Peyer's patch (tissue), 4 donors: ENCODE results near the gene HNRNPH2. TPM values are rescaled to one million over a fixed set of nuclear protein-coding genes. Genes with fewer than 3 reads are reported as not detected.

Experiments used
- DNase-seq, 3 donors: peaks; one replicate each; pipeline ENCODE4 v3.0.0-alpha.2; 2017 to 2019
- H3K27ac ChIP-seq, 4 donors: fragments of 200-600 bp; sonication (generic); one replicate each; pipeline ENCODE4 v1.5.1; 2016 to 2019
- H3K27me3 ChIP-seq, 2 donors: fragments of 200-600 bp; sonication (generic); one replicate each; pipeline ENCODE4 v1.5.1; 2019
- H3K36me3 ChIP-seq, 3 donors: fragments of 200-600 bp; sonication (generic); one replicate each; pipeline ENCODE4 v1.5.1; 2016 to 2019
- H3K4me1 ChIP-seq, 4 donors: fragments of 200-600 bp; sonication (generic); one replicate each; pipeline ENCODE4 v1.5.1; 2016 to 2019
- H3K4me3 ChIP-seq, 4 donors: fragments of 200-600 bp; sonication (generic); 1 replicate in 3 of 4; 2 replicates in 1 of 4; pipeline ENCODE4 v1.5.1; 2016 to 2019; ENCODE audit warnings: mild to moderate bottlenecking in 1 of 4
- H3K9me3 ChIP-seq, 4 donors: fragments of 200-600 bp; sonication (generic); one replicate each; pipeline ENCODE4 v1.5.1; 2016 to 2019; ENCODE audit warnings: mild to moderate bottlenecking in 1 of 4
- POLR2A ChIP-seq, 2 donors: fragments of 450-650 bp; IDR thresholded peaks; one replicate each; pipeline ENCODE4 v1.5.1; 2017; ENCODE audit warnings: antibody characterized with exemption in 2 of 2, mild to moderate bottlenecking in 2 of 2, moderate library complexity in 2 of 2
- total RNA-seq, 4 donors: library from RNA; depleted of rRNA; stranded (reverse); fragments of >200 nt; gene quantifications; one replicate each; pipeline ENCODE4 v1.1.0, GENCODE V29; 2016
- TF ChIP-seq, protein P1 (sequence below), 6 experiments: fragments of 450-650 bp in 4 of 6; fragments of 200-600 bp in 2 of 6; sonication (generic) in 1 of 6; IDR thresholded peaks; one replicate each; pipeline ENCODE4 v1.5.1; 2017 to 2019; ENCODE audit warnings: antibody characterized with exemption in 6 of 6, mild to moderate bottlenecking in 3 of 6, moderate library complexity in 1 of 6

The HNRNPH2 gene
- total RNA-seq, 4 donors from 2014 or later, result 29.4 to 64.5 (median 43.1) TPM

DNA sequence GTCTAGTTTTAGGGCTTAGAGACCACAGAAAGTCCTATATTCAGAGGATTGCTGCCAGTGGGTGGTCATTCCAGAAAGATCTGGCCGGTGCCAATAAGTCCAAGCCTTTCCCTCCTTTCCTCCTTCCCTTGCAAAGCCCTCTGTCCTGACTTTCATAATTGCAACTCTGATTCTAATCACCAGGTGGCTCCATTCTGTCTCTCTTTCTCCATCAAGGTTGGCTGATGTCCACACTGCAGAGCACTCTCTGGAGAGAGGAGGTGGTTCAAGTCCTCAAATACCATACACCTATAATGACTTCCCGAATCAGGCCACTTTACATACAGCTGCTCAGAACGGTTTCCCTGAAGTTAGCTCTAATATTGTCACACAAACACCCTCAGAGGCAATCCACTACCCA is 54.9 kb downstream of the HNRNPH2 start:
- DNase-seq, result no peak
- TF ChIP-seq, protein P1, sequence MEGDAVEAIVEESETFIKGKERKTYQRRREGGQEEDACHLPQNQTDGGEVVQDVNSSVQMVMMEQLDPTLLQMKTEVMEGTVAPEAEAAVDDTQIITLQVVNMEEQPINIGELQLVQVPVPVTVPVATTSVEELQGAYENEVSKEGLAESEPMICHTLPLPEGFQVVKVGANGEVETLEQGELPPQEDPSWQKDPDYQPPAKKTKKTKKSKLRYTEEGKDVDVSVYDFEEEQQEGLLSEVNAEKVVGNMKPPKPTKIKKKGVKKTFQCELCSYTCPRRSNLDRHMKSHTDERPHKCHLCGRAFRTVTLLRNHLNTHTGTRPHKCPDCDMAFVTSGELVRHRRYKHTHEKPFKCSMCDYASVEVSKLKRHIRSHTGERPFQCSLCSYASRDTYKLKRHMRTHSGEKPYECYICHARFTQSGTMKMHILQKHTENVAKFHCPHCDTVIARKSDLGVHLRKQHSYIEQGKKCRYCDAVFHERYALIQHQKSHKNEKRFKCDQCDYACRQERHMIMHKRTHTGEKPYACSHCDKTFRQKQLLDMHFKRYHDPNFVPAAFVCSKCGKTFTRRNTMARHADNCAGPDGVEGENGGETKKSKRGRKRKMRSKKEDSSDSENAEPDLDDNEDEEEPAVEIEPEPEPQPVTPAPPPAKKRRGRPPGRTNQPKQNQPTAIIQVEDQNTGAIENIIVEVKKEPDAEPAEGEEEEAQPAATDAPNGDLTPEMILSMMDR (IDR thresholded peaks at IDR 0.05), result peak in 1 of 6 experiments; percentile 19
- TF ChIP-seq POLR2A (IDR thresholded peaks at IDR 0.05), result no peak
- no peaks in the 10 kb centered on the region for H3K36me3 ChIP-seq

More for the DNA sequence above, 54.9 kb downstream of the HNRNPH2 start:
- Histone ChIP-seq H3K27ac (no peak overlapping the region), H3K27me3 (no peaks in the 10 kb centered on the region), H3K4me3 (no peak overlapping the region), H3K4me1 (no peaks in the 10 kb centered on the region), H3K9me3 (no peaks in the 10 kb centered on the region)

Other genes with a start within 250 kb of the HNRNPH2 start
- 1 to 10 TPM in 1 of 4 donors, under 1 TPM in 1, not detected in 2; 0.19 to 2.5 TPM for gene DRP2, start 188.4 kb upstream of the HNRNPH2 start, total RNA-seq
- not detected for gene TAF7L, start 116.9 kb upstream of the HNRNPH2 start, total RNA-seq
- 10 to 100 TPM in 2 of 4 donors, 1 to 10 TPM in 2; 5.2 to 11.6 (median 10.1) TPM for gene TIMM8A, start 59.5 kb upstream of the HNRNPH2 start, total RNA-seq
- gene BTK, start 22.0 kb upstream of the HNRNPH2 start, total RNA-seq, result 10 to 100 TPM in 1 of 4 donors, 1 to 10 TPM in 2, not detected in 1; 1.4 to 66.8 (median 6.0) TPM
- 100 to 1,000 TPM; 236 to 729 (median 490) TPM for gene RPL36A, start 17.2 kb upstream of the HNRNPH2 start, total RNA-seq
- gene GLA, start 297 bp upstream of the HNRNPH2 start, total RNA-seq, result 10 to 100 TPM; 25.6 to 53.8 (median 36.0) TPM
- 10 to 100 TPM; 11.8 to 20.0 (median 16.3) TPM for gene ARMCX4, start 77.2 kb downstream of the HNRNPH2 start, total RNA-seq
- 10 to 100 TPM in 1 of 4 donors, 1 to 10 TPM in 3; 1.8 to 25.6 (median 4.5) TPM for gene ARMCX1, start 142.3 kb downstream of the HNRNPH2 start, total RNA-seq
- gene ARMCX6, start 209.8 kb downstream of the HNRNPH2 start, total RNA-seq, result 10 to 100 TPM in 2 of 4 donors, 1 to 10 TPM in 2; 4.4 to 15.4 (median 9.6) TPM
- 10 to 100 TPM; 15.8 to 25.6 (median 17.2) TPM for gene ARMCX3, start 214.9 kb downstream of the HNRNPH2 start, total RNA-seq